ENCODE data around the gene UGP2.

DNA sequence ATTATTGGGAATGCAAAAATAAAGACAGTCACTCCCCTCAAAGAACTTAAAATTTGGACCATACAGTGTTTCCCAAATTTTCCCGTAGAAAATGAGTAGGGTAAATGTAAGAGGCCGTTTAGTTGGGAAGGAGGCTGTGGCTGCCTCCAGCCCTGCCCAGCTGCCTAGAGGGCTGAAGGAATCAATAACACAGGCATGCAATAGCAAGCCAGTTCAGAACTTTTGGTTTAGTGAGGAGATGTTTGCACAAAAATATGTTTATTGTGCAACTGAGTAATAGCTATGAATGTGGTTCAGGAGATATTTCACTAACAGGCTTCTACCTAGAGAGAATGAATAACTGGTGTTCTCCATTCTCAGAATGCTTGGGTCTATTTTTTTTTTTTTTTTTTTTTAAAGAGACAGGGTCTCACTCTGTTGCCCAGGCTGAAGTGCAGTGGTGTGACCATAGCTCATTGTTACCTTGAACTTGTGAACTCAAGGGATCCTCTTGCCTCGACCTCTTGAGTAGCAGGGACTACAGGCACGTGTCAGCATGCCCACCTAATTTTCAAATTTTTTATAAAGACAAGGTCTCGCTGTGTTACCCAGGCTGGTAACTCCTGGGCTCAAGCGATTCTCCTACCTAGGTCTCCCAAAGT is 23.6 kb downstream of the UGP2 start:
- TF ChIP-seq ZNF274 (IDR thresholded peaks at IDR 0.05; ENCODE audit: low read depth, low read length), result no peak
- no peak for TF ChIP-seq YY1 (IDR thresholded peaks at IDR 0.05; ENCODE audit: insufficient read depth, insufficient read length)
- no peak for TF ChIP-seq SUZ12 (IDR thresholded peaks at IDR 0.05; ENCODE audit: extremely low read depth, insufficient read depth, insufficient read length)

All from NT2/D1 (cell line).